SK-N-SH (cell line): ENCODE data around the gene MVB12B. TPM values are rescaled to one million over a fixed set of nuclear protein-coding genes. Genes with fewer than 3 reads are reported as not detected.
A peak's percentile ranks its signal among the peaks of the same experiment; 100 is the strongest.

Experiments
- CTCF ChIA-PET: fragments of 300-600, 350-600 bp; formaldehyde crosslinking; extraction: SDS; loops from one replicate; lab custom pipeline; 2021; lab: Yijun Ruan, JAX
- POLR2A ChIA-PET: fragments of 350-600 bp; sonication (Branson Sonifier 250); formaldehyde crosslinking; extraction: SDS; loops from one replicate; lab custom pipeline; 2020; ENCODE audit warnings: antibody characterized with exemption, inconsistent platforms; lab: Yijun Ruan, JAX
- DNase-seq: peaks from one replicate; pipeline ENCODE4 v3.0.0; 2012
- H2AFZ ChIP-seq: fragments of 200-600 bp; sonication (generic); 2 replicates; pipeline ENCODE4 v1.8.1; 2016; ENCODE audit warnings: antibody characterized with exemption, mild to moderate bottlenecking, low read depth
- H3F3A ChIP-seq: fragments of 200-600 bp; sonication (generic); replicated peaks from 2 replicates; pipeline ENCODE3; 2016; ENCODE audit warnings: antibody characterized with exemption, mild to moderate bottlenecking; ENCODE audit not compliant: insufficient read depth
- H3K27ac ChIP-seq, 2 experiments: fragments of 200-500 bp in 1 of 2; fragments of 200-600 bp in 1 of 2; sonication (Bioruptor generic) in 1 of 2; sonication (generic), shearing (Covaris generic) in 1 of 2; 2 replicates each; pipeline versions ENCODE4 v1.5.1 to v1.6.1; 2014 to 2016; ENCODE audit warnings: low read depth in 2 of 2, inconsistent platforms in 1 of 2, low read length in 1 of 2, mild to moderate bottlenecking in 1 of 2, mixed read lengths in 1 of 2
- H3K27me3 ChIP-seq: fragments of 200-600 bp; sonication (generic), shearing (Covaris generic); 2 replicates; pipeline ENCODE4 v1.6.1; 2016; ENCODE audit warnings: mixed run types; ENCODE audit not compliant: insufficient read depth
- H3K36me3 ChIP-seq, 2 experiments: fragments of 200-500 bp in 1 of 2; fragments of 200-600 bp in 1 of 2; sonication (Bioruptor generic) in 1 of 2; sonication (generic) in 1 of 2; replicated peaks in 1 of 2; 2 replicates each; pipeline versions ENCODE3 to v1.5.1; 2014 to 2016; ENCODE audit warnings: low read length in 1 of 2, mild to moderate bottlenecking in 1 of 2; ENCODE audit not compliant: insufficient read depth in 2 of 2, control insufficient read depth in 1 of 2
- H3K4me1 ChIP-seq, 2 experiments: fragments of 200-500 bp in 1 of 2; fragments of 200-600 bp in 1 of 2; sonication (Bioruptor generic) in 1 of 2; sonication (generic), shearing (Covaris generic) in 1 of 2; 2 replicates each; pipeline versions ENCODE4 v1.5.1 to v1.6.1; 2014 to 2016; ENCODE audit warnings: low read depth in 1 of 2, low read length in 1 of 2, mixed run types in 1 of 2; ENCODE audit not compliant: insufficient read depth in 2 of 2, control insufficient read depth in 1 of 2
- H3K4me2 ChIP-seq: fragments of 200-600 bp; sonication (generic), shearing (Covaris generic); 2 replicates; pipeline ENCODE4 v1.6.1; 2017; ENCODE audit warnings: mixed run types
- H3K4me3 ChIP-seq, 2 experiments: fragments of 200-500 bp in 1 of 2; fragments of 200-600 bp in 1 of 2; sonication (Bioruptor generic) in 1 of 2; sonication (generic), shearing (Covaris generic) in 1 of 2; 2 replicates each; pipeline versions ENCODE4 v1.5.1 to v1.8.1; 2014 to 2016; ENCODE audit warnings: low read depth in 2 of 2, inconsistent platforms in 1 of 2, low read length in 1 of 2, mild to moderate bottlenecking in 1 of 2, mixed read lengths in 1 of 2, moderate library complexity in 1 of 2
- H3K79me2 ChIP-seq: fragments of 200-600 bp; sonication (generic); 2 replicates; pipeline ENCODE4 v1.8.1; 2017; ENCODE audit warnings: mild to moderate bottlenecking; ENCODE audit not compliant: insufficient read depth
- H3K9ac ChIP-seq: fragments of 200-600 bp; sonication (generic); 2 replicates; pipeline ENCODE4 v1.6.1; 2017; ENCODE audit warnings: mixed run types
- H3K9me2 ChIP-seq: fragments of 200-600 bp; sonication (generic); 2 replicates; pipeline ENCODE4 v1.6.1; 2017; ENCODE audit warnings: mixed run types
- H3K9me3 ChIP-seq: fragments of 200-600 bp; sonication (generic); 2 replicates; pipeline ENCODE4 v1.6.1; 2017; ENCODE audit warnings: mixed run types, mild to moderate bottlenecking, moderate library complexity
- H4K20me1 ChIP-seq: fragments of 200-600 bp; sonication (generic); 2 replicates; pipeline ENCODE4 v1.6.1; 2017; ENCODE audit warnings: mild to moderate bottlenecking, mixed run types; ENCODE audit not compliant: insufficient read depth
- CHD2 ChIP-seq: fragments of 150-350 bp; IDR thresholded peaks from 2 replicates; pipeline ENCODE4 v1.6.1; 2018; ENCODE audit warnings: low read length; ENCODE audit not compliant: partially characterized antibody
- EP300 ChIP-seq, 2 experiments: IDR thresholded peaks; 2 replicates each; pipeline versions ENCODE4 v1.4.0 to v1.6.1; 2012; ENCODE audit warnings: borderline replicate concordance in 1 of 2, low read depth in 1 of 2, low read length in 1 of 2
- EZH2phosphoT487 ChIP-seq: fragments of 200-600 bp; sonication (generic); IDR thresholded peaks from 2 replicates; pipeline ENCODE4 v1.6.1; 2017; ENCODE audit warnings: low read depth, mixed run types, mild to moderate bottlenecking, antibody characterized with exemption, moderate library complexity, borderline replicate concordance
- FOXM1 ChIP-seq: IDR thresholded peaks from 2 replicates; pipeline ENCODE4 v1.4.0; 2012; ENCODE audit warnings: low read depth, mild to moderate bottlenecking
- GABPA ChIP-seq: IDR thresholded peaks from 2 replicates; pipeline ENCODE4 v1.4.0; 2012; ENCODE audit warnings: low read depth, mild to moderate bottlenecking
- GATA2 ChIP-seq: sonication (generic); formaldehyde crosslinking; IDR thresholded peaks from 2 replicates; pipeline ENCODE4 v1.5.0; 2020; ENCODE audit warnings: mild to moderate bottlenecking, missing genetic modification reagents
- JUND ChIP-seq: IDR thresholded peaks from 2 replicates; pipeline ENCODE4 v1.4.0; 2012
- MAX ChIP-seq: IDR thresholded peaks from 2 replicates; pipeline ENCODE4 v1.4.0; 2012; ENCODE audit warnings: low read depth
- MXI1 ChIP-seq: IDR thresholded peaks from 2 replicates; pipeline ENCODE4 v1.6.1; 2012; ENCODE audit warnings: mild to moderate bottlenecking, low read depth, low read length, improper control_type of control experiment
- NFIC ChIP-seq: IDR thresholded peaks from 2 replicates; pipeline ENCODE4 v1.4.0; 2012; ENCODE audit warnings: borderline replicate concordance
- NRF1 ChIP-seq: IDR thresholded peaks from 2 replicates; pipeline ENCODE4 v1.6.1; 2012; ENCODE audit warnings: low read depth, mild to moderate bottlenecking, low read length
- RCOR1 ChIP-seq: fragments of 150-350 bp; IDR thresholded peaks from 2 replicates; pipeline ENCODE4 v1.6.1; 2017; ENCODE audit warnings: antibody characterized with exemption, low read length
- RFX5 ChIP-seq: IDR thresholded peaks from 2 replicates; pipeline ENCODE4 v1.6.1; 2012; ENCODE audit warnings: mild to moderate bottlenecking, improper control_type of control experiment, low read length
- SIN3A ChIP-seq: IDR thresholded peaks from 2 replicates; pipeline ENCODE4 v1.6.1; 2012; ENCODE audit warnings: low read depth, mild to moderate bottlenecking, low read length, moderate library complexity, borderline replicate concordance
- TCF12 ChIP-seq: IDR thresholded peaks from 2 replicates; pipeline ENCODE4 v1.4.0; 2012
- TEAD4 ChIP-seq: IDR thresholded peaks from 2 replicates; pipeline ENCODE4 v1.4.0; 2012; ENCODE audit warnings: mild to moderate bottlenecking, borderline replicate concordance; ENCODE audit not compliant: insufficient read depth
- USF1 ChIP-seq: IDR thresholded peaks from 2 replicates; pipeline ENCODE4 v1.4.0; 2012; ENCODE audit warnings: low read depth, borderline replicate concordance
- USF2 ChIP-seq: fragments of 150-350 bp; IDR thresholded peaks from 2 replicates; pipeline ENCODE4 v1.6.1; 2017; ENCODE audit warnings: antibody characterized with exemption, low read length, low read depth, borderline replicate concordance
- YY1 ChIP-seq: IDR thresholded peaks from 2 replicates; pipeline ENCODE4 v1.4.0; 2012; ENCODE audit warnings: low read depth, mild to moderate bottlenecking
- WGBS: methylation state at CpG from one replicate; pipeline ENCODE4 v1.1.6; 2017; ENCODE audit warnings: low lambda C conversion rate; 5-methylcytosine and 5-hydroxymethylcytosine counted together
- polyA plus RNA-seq, 3 experiments: library from polyadenylated mRNA; depleted of rRNA; stranded (reverse); fragments of >200 nt; gene quantifications; 2 replicates each; pipeline ENCODE4 v1.2.3, GENCODE V29; 2012

Gene MVB12B
- polyA plus RNA-seq, 1 of the 3 experiments (the other 2 are of a cell fraction): 5.1 TPM

GRCh38 chr9:126520453-126520852 is 193.8 kb downstream of the MVB12B start:
- TF ChIP-seq SIN3A (no peak), GATA2 (CRISPR knock-in tag) (peak; percentile 52), GABPA (no peak), MAX (no peak), USF1 (no peak), YY1 (no peak), RFX5 (no peak), CHD2 (no peak), TCF12 (no peak), EP300 (IDR thresholded peaks at IDR 0.05; ENCODE audit: borderline replicate concordance in 1 of 2, low read depth in 1 of 2, low read length in 1 of 2) (0 out of 4 replicates have a peak, but pooled peaks of 1 of the 2 experiments have one; percentile 9), JUND (no peak), MXI1 (no peak), EZH2phosphoT487 (no peak), NRF1 (no peak)
- H3K27me3 ChIP-seq: peaks cover 19% of the 10 kb centered on the region; the same call in 1 of the 2 replicates
- POLR2A ChIA-PET: no interaction called here

GRCh38 chr9:126521089-126521488 is 194.5 kb downstream of the MVB12B start:
- Histone ChIP-seq H4K20me1 (no peaks in the 10 kb centered on the region), H3K9me3 (no peaks in the 10 kb centered on the region), H3K27ac (peak overlapping the region in 1 of 2 experiments; percentile 44; a peak in 1 of 4 replicates), H3K27me3 (peaks cover 19% of the 10 kb centered on the region; the same call in 1 of the 2 replicates), H3K9me2 (no peaks in the 10 kb centered on the region), H3K4me2 (no peak overlapping the region), H3F3A (peaks cover 14% of the 10 kb centered on the region), H3K79me2 (no peaks in the 10 kb centered on the region), H3K4me3 (no peak overlapping the region), H2AFZ (no peak overlapping the region), H3K36me3 (no peaks in the 10 kb centered on the region), H3K9ac (no peak overlapping the region), H3K4me1 (peaks cover 0 to 73% of the 10 kb centered on the region in 2 experiments; a peak in 2 of 4 replicates)
- TF ChIP-seq JUND (no peak), USF2 (no peak), RCOR1 (no peak), CHD2 (no peak), USF1 (no peak), TEAD4 (no peak), FOXM1 (no peak), NFIC (no peak)
- DNase-seq: no peak
- WGBS: 83% methylated on average over 11 of the region's 11 CpGs
- POLR2A ChIA-PET: no interaction called here
- CTCF ChIA-PET: interaction anchor here (2.6 to 21.2 kb wide), 4 partner anchors 11 to 30 kb away, joined by 8 to 473 read pairs (median 80); no protein-coding TSS in a partner anchor

More at GRCh38 chr9:126520453-126520852, 193.8 kb downstream of the MVB12B start:
- CTCF ChIA-PET: interaction anchor here (2.6 to 21.2 kb wide), 4 partner anchors 11 to 31 kb away, joined by 8 to 473 read pairs (median 80); no protein-coding TSS in a partner anchor
- Histone ChIP-seq H3K9ac (no peak overlapping the region), H3K36me3 (no peaks in the 10 kb centered on the region), H3K4me2 (no peak overlapping the region), H3K9me2 (no peaks in the 10 kb centered on the region), H4K20me1 (no peaks in the 10 kb centered on the region), H3K27ac (peak overlapping the region in 1 of 2 experiments; percentile 24; a peak in 2 of 4 replicates), H3K9me3 (no peaks in the 10 kb centered on the region), H2AFZ (no peak overlapping the region), H3F3A (peaks cover 14% of the 10 kb centered on the region), H3K4me3 (no peak overlapping the region), H3K79me2 (no peaks in the 10 kb centered on the region), H3K4me1 (peaks cover 0 to 76% of the 10 kb centered on the region in 2 experiments; a peak in 2 of 4 replicates)
- WGBS: 78% methylated on average over 10 of the region's 10 CpGs
- DNase-seq: no peak
